ENCODE data around the gene DRICH1. TPM values are rescaled to one million over a fixed set of nuclear protein-coding genes. Genes with fewer than 3 reads are reported as not detected.
"Not testable (repeated sequence)": the region's sequence is repeated elsewhere in the genome, so short reads cannot be mapped to it uniquely, and the experiment has no call there.

DRICH1 gene
- total RNA-seq, 1 experiment from 2014 or later, result not detected

- Mint-ChIP-seq H3K4me3 (ENCODE audit: unreplicated experiment) (no peak overlapping the region), H3K36me3 (ENCODE audit: insufficient read depth, unreplicated experiment) (peaks cover 13% of the 10 kb centered on the region), H3K27ac (ENCODE audit: low read depth, unreplicated experiment) (no peak overlapping the region), H3K27me3 (ENCODE audit: insufficient read depth, unreplicated experiment) (no peaks in the 10 kb centered on the region), H3K9me3 (ENCODE audit: unreplicated experiment) (no peaks in the 10 kb centered on the region), H3K4me1 (ENCODE audit: insufficient read depth, unreplicated experiment) (no peaks in the 10 kb centered on the region)
- ChIA-PET POLR2A (no interaction called here), CTCF (no interaction called here)
- intact Hi-C loops (cut with micrococcal nuclease), result no loop called here
- no peak for TF ChIP-seq CTCF (IDR thresholded peaks at IDR 0.05; ENCODE audit: unreplicated experiment)
- BruUV-seq (replicated peaks), result no TSS peak
- no peak for DNase-seq (ENCODE audit: unreplicated experiment)
These were observed 7.5 kb upstream of the DRICH1 start for GRCh38 chr22:23639661-23640060.

GRCh38 chr22:23638611-23639010, 6.5 kb upstream of the DRICH1 start:
- no peak for DNase-seq (ENCODE audit: unreplicated experiment)
- Mint-ChIP-seq H3K27ac (ENCODE audit: low read depth, unreplicated experiment) (no peak overlapping the region), H3K27me3 (ENCODE audit: insufficient read depth, unreplicated experiment) (no peaks in the 10 kb centered on the region), H3K36me3 (ENCODE audit: insufficient read depth, unreplicated experiment) (peaks cover 13% of the 10 kb centered on the region), H3K9me3 (ENCODE audit: unreplicated experiment) (no peaks in the 10 kb centered on the region), H3K4me1 (ENCODE audit: insufficient read depth, unreplicated experiment) (no peaks in the 10 kb centered on the region), H3K4me3 (ENCODE audit: unreplicated experiment) (no peak overlapping the region)
- ChIA-PET POLR2A (no interaction called here), CTCF (no interaction called here)
- BruUV-seq (replicated peaks), result no TSS peak
- intact Hi-C loops (cut with micrococcal nuclease), result no loop called here
- no peak for TF ChIP-seq CTCF (IDR thresholded peaks at IDR 0.05; ENCODE audit: unreplicated experiment)

GRCh38 chr22:23635291-23635690, 3.2 kb upstream of the DRICH1 start:
- H3K4me1 Mint-ChIP-seq (ENCODE audit: insufficient read depth, unreplicated experiment); H3K27ac Mint-ChIP-seq (ENCODE audit: low read depth, unreplicated experiment); H3K27me3 Mint-ChIP-seq (ENCODE audit: insufficient read depth, unreplicated experiment); CTCF ChIA-PET; POLR2A ChIA-PET; DNase-seq (ENCODE audit: unreplicated experiment); H3K9me3 Mint-ChIP-seq (ENCODE audit: unreplicated experiment); H3K4me3 Mint-ChIP-seq (ENCODE audit: unreplicated experiment); BruUV-seq (replicated peaks); intact Hi-C loops (cut with micrococcal nuclease): not testable (repeated sequence)
- H3K36me3 Mint-ChIP-seq (ENCODE audit: insufficient read depth, unreplicated experiment), result peaks cover 13% of the 10 kb centered on the region

- peaks cover 33% of the 10 kb centered on the region for H3K27me3 Mint-ChIP-seq (ENCODE audit: insufficient read depth, unreplicated experiment)
- H3K27ac Mint-ChIP-seq (ENCODE audit: low read depth, unreplicated experiment); H3K4me1 Mint-ChIP-seq (ENCODE audit: insufficient read depth, unreplicated experiment); H3K36me3 Mint-ChIP-seq (ENCODE audit: insufficient read depth, unreplicated experiment); CTCF ChIA-PET; H3K9me3 Mint-ChIP-seq (ENCODE audit: unreplicated experiment); BruUV-seq (replicated peaks); DNase-seq (ENCODE audit: unreplicated experiment); H3K4me3 Mint-ChIP-seq (ENCODE audit: unreplicated experiment): not testable (repeated sequence)
- intact Hi-C loops (cut with micrococcal nuclease), result loop anchor here (5.0 kb wide), 1 partner anchor 219 kb away; no protein-coding TSS in a partner anchor
- POLR2A ChIA-PET, result interaction anchor here (0.7 kb wide), 1 partner anchor 66 kb away, joined by 3 read pairs; no protein-coding TSS in a partner anchor
These were observed 3.9 kb downstream of the DRICH1 start for GRCh38 chr22:23628056-23628743.

- not testable (repeated sequence) for BruUV-seq (replicated peaks)
These were observed 4.6 kb downstream of the DRICH1 start for GRCh38 chr22:23627401-23628055.

More at GRCh38 chr22:23627401-23628055, 4.6 kb downstream of the DRICH1 start:
- POLR2A ChIA-PET, result interaction anchor here (0.7 kb wide), 1 partner anchor 66 kb away, joined by 3 read pairs; no protein-coding TSS in a partner anchor
- H3K36me3 Mint-ChIP-seq (ENCODE audit: insufficient read depth, unreplicated experiment); H3K4me3 Mint-ChIP-seq (ENCODE audit: unreplicated experiment); CTCF ChIA-PET; H3K4me1 Mint-ChIP-seq (ENCODE audit: insufficient read depth, unreplicated experiment); H3K9me3 Mint-ChIP-seq (ENCODE audit: unreplicated experiment); H3K27ac Mint-ChIP-seq (ENCODE audit: low read depth, unreplicated experiment): not testable (repeated sequence)
- H3K27me3 Mint-ChIP-seq (ENCODE audit: insufficient read depth, unreplicated experiment), result peaks cover 40% of the 10 kb centered on the region
- peak; percentile 54 for DNase-seq (ENCODE audit: unreplicated experiment)
- intact Hi-C loops (cut with micrococcal nuclease), result loop anchor here (5.0 kb wide), 1 partner anchor 220 kb away; no protein-coding TSS in a partner anchor
